Stimulated activated CD4-positive, alpha-beta T cell treated with anti-CD3 and anti-CD28 coated beads, Interleukin-12 subunit alpha, Interleukin-12 subunit beta, amount 100 ng/mL, for 4 hours (primary cell): Measurements from ENCODE around the gene FSTL4.

Experiments used
- DNase-seq: peaks from one replicate; pipeline ENCODE4 v3.0.0-alpha.2; 2020

Gene FSTL4

GRCh38 chr5:133612249-133612860, at the start of gene FSTL4:
TSS of gene FSTL4 (minus strand) at chr5:133612541.
- DNase-seq: peak; percentile 36

GRCh38 chr5:133661389-133661788, 49.0 kb upstream of the FSTL4 start:
- no peak for DNase-seq

GRCh38 chr5:133658327-133658726, 46.0 kb upstream of the FSTL4 start:
- no peak for DNase-seq

DNA sequence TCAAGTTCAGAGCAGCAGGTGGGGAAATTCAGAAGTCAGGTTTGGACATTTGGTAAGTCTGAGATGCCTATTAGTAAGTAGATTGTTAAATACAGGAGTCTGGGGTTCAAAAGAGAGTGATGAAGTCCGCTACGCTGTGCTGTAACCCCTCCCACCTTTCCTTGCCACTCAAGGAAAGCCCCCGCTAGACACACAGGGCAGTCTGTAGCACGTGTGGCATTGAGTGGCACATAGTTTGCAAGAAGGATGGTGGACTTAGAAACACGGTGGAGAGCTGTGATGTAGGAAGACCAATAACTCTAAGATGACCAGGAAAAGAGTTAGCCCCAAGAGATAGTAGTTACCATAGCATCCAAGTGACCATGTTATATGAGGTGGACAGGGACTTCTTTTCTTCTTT, 44.7 kb upstream of the FSTL4 start:
- DNase-seq: no peak

DNA sequence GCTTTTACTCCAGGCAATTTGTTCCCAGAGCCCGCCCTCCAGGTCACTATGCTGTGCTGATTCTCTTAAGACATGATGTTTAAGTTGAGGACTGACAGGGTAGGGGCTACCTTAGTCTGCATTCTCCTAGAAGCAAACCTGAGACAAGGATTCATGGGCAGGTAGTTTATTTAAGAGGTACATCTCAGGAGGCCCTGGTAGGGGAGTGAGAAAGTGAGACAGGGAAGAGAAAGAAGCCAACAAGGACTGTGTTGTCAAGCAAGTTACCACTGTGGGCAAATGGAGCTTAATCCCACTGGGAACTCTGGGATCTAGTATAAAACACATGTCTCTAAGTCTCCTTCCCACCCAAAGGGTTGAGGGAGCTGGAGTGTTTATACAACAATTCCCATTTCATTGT, 43.6 kb upstream of the FSTL4 start:
- DNase-seq: no peak

GRCh38 chr5:133653760-133654049, 41.4 kb upstream of the FSTL4 start:
- no peak for DNase-seq

DNA sequence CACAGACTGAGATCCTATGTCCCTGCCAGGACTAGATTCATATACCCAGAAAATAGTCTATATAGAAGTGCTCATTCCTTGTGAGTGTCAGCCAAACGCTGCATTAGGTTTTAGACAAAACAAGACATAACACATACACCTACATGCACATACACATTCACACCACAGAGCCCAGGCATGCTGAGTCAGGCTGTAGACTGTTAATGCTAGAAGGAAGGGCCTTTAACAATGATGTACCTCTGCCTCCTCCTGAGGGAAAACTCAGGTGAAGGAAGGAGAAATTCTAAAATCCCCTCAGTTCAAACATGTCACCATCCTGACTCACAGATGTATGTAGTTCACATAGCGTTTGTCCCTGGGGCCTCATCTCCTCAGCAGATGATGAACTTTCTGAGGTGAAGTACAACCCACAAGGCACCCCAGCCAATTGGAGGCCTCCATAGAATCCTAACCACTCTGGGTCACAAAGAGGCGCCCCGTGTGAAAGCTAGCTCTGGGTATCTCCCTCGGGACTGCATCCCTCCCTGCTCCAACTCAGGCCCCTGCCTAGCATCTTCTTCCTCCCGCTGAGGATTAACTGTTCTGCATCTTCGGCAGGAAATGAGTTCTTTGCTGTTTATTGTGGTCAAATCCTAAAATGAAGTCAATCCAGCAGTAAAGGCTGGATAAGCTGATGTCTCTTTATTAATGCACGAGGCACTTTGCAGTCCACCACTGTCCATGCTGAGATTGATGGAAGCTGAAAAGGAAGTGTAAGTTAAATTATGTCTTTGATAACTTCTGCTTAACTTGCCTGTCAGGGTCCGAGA, 40.8 kb upstream of the FSTL4 start:
- no peak for DNase-seq

DNA sequence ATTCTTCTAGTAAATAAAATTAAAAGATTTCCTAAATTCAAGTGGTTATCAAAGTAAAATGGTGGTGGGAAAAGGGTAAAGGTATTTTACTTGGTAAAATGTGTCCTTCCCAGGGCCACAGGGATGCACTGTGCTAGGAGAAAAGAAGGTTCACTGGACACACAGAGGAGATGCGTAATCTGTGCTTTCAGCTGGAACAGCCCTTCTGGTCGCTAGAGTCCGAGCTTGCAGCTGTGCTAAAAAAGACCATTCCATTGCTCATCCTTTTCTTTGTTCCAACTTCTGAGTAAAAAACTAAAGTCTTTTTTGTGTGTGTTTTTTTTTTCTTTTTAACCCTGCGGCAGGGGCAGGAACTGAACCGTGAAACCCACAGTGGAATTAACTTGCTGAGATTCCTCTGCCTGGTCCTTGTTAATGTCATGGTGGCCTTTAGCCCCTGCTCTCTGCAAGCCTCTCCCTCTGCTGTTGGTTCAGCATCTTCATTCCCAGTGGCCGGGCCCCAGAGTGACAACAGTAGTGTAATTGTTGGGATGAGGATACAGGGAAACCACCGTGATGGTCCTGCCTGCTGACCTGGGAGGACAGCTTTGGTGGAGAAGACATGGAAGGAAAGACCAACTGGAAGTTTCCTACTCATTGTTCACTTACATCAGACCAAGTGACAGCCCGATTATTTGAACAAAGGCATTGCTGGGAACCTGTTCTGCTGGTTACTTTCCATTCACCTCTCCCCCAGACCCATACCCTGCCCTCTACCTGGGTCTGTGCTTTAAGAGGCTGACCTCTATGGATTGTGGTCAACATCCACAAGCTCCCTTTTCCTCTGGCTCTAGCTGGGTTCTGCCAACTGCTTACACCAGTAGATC, 31.9 kb upstream of the FSTL4 start:
- no peak for DNase-seq

GRCh38 chr5:133643365-133643764, 31.0 kb upstream of the FSTL4 start:
- no peak for DNase-seq

GRCh38 chr5:133642153-133642722, 29.9 kb upstream of the FSTL4 start:
- no peak for DNase-seq

DNA sequence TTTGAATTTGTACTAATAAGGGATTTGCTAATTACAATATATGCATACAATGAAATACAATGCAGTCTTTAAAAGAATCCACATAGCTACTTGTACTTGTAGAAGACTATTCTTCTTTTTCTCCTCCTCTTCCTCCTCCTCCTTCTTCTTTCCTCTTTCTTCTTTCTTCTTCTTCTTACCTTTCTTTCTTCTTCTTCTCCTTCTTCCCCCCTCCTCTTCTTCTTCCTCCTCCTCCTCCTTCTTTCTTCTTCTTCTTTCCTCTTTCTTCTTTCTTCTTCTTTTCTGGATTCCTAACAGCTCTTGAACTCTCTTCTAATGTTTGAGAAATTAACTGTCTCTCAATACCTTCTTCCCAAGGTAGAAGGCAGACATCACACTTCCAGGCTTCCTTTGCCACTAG, 29.3 kb upstream of the FSTL4 start:
- DNase-seq: no peak

DNA sequence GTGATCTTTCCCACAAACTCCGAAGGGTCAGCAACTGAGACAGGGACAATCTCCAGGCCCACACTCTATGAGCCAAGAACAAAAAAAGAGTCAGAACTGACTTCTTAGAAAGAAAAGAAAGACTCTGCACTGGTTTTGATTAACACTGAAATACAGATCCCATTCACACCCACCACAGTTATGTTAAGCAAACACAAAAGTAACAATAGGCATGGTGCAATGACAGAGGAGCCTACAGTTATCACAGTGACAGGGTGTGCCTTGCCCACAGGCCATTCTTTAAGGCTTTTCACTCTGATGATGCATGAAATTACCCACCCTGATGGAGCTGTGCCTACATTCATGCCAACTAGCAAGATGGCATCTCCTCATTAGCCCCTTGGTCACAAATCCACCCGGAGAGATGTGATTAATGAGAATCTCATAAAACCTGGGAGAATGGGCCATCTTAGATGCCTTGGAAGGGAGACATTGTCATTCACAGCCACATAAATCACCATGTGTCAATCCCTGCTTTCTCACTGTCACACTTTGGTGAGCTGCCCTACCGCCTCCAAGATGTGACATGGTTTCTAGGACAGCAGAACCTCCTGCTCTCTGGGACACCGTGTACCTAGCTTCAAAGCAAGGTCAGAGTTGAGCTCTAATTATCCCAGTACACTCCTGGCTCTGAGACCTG, 27.6 kb upstream of the FSTL4 start:
- DNase-seq: no peak

DNA sequence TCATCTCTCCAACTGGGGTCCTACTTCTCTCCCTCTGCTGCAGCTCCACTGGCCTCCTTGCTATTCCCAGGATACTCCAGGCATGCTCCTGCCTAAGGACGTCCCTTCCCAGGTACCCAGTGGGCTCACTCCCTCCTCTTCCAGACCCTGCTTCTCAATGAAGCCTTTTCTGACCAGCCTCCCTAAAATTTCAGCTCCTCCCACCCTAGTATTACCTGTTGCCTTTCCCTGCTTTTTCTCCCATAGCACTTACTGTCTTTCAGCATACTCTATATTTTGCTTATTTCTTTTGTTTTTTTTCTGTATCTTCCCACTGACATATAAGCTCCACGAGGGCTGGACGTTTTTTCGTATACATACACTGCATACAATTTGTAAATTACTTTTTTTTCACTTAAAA, 26.1 kb upstream of the FSTL4 start:
- no peak for DNase-seq

DNA sequence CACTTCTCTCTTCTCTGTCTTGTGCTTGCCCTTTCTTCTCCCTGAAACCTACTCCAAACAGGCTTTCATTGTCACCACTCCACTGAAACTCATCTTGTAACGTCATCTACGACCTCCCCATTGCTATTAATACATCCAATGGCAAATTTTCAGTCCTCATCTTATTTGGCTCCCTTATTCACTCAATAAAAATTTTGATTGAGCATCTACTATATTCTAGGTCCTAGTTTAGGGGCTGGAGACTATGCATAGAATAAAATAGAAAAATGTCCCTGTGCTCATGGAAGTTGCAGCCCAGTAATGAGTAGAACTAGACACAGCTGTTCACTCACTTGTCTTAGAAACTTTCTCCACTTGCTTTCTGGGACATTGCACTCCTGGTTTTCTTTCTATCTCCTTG, 24.9 kb upstream of the FSTL4 start:
- no peak for DNase-seq

GRCh38 chr5:133635051-133635450, 22.7 kb upstream of the FSTL4 start:
- no peak for DNase-seq

- DNase-seq: no peak
These were observed 14.8 kb upstream of the FSTL4 start for GRCh38 chr5:133627180-133627579.

DNA sequence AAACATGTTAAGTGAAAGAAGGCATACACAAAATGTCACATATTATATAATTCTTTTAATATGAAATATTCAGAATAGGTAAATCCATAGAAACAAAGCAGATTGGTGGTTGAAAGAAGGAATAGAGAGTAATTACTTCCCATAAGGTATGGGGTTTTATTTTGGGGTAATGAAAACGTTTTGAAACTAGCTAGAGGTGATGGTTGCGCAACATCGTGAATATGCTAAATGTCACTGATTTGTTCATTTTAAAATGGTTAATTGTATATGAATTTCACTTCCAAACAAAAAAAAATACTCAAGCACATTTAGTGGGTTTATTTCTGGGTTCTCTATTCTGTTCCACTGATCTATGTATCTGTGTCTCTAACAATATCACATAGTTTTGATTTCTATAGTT, 12.0 kb upstream of the FSTL4 start:
- DNase-seq: no peak

- DNase-seq: no peak
These were observed 5.8 kb upstream of the FSTL4 start for GRCh38 chr5:133618141-133618540.

DNA sequence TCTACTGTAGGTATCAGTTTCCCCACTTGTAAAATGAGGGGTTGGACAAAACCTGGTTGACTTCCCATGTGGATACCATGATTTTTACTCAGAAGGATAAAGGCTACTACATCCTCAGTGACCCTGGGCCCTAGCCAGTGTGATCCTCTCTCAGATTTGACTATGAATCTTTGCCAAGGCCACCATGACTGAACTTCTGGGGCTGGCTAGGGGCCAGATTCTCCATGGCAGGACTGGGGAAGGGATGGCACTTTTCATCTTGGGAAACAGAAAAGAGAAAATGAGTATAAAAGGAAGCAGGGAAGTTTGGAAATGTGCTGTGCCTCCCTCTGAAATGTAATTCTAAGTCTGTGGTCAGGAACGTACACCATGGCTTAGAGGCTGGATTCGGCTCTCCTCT, 1.4 kb upstream of the FSTL4 start:
- no peak for DNase-seq

DNA sequence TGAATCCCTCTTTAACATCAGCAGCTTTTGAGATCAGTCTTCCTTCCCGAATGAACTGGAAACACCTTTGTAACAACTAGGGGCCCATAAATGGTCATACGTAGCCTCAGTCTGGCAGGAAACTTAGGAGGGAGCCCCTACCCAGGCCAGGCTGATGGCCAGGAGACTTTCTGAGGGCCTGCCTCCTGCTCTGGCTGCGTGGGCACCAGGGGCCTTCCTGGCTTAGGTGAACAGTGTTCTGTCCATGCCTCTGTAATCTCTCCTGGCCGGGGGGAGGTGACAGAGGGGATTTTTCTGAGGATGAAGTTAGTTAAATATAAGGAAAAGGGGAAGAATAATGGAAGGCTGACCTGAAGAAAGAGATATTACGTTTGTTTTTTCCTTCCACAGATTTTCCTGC, 843 bp upstream of the FSTL4 start:
- DNase-seq: no peak

GRCh38 chr5:133611357-133612248, 738 bp downstream of the FSTL4 start:
- DNase-seq: peak; percentile 3
